SK-N-SH treated with all-trans-retinoic acid at 6 μM for 48 hours (cell line): ENCODE measurements around the gene KLHL40.

Experiments
- ATAC-seq: fragments of 200-7000 bp; cut with Tn5 transposase; 3 replicates; pipeline ENCODE4 v1.9.1; 2020; ENCODE audit warnings: mild to moderate bottlenecking, moderate library complexity
- ARNTL ChIP-seq: fragments of 450-650 bp; formaldehyde crosslinking; IDR thresholded peaks from 2 replicates; pipeline ENCODE4 v1.5.0; 2020; ENCODE audit warnings: low read depth, mild to moderate bottlenecking, moderate library complexity, borderline replicate concordance
- BACH2 ChIP-seq: fragments of 250-450 bp; sonication (Bioruptor Pico); IDR thresholded peaks from 2 replicates; pipeline ENCODE4 v1.9.0; 2021; ENCODE audit warnings: mild to moderate bottlenecking, borderline replicate concordance
- CREB5 ChIP-seq: fragments of 250-450 bp; sonication (Bioruptor Pico); IDR thresholded peaks from 2 replicates; pipeline ENCODE4 v1.5.1; 2020; ENCODE audit warnings: low read depth, mild to moderate bottlenecking, moderate library complexity
- CSDC2 ChIP-seq: fragments of 250-450 bp; sonication (Bioruptor Pico); IDR thresholded peaks from 2 replicates; pipeline ENCODE4 v1.5.0; 2020; ENCODE audit warnings: mild to moderate bottlenecking, moderate library complexity
- CSRNP3 ChIP-seq: fragments of 250-450 bp; sonication (Bioruptor Pico); IDR thresholded peaks from 2 replicates; pipeline ENCODE4 v1.5.1; 2021; ENCODE audit warnings: mild to moderate bottlenecking, moderate library complexity
- ESRRG ChIP-seq: fragments of 250-450 bp; sonication (Bioruptor Pico); IDR thresholded peaks from 2 replicates; pipeline ENCODE4 v1.6.1; 2021; ENCODE audit warnings: mild to moderate bottlenecking
- GLIS3 ChIP-seq: fragments of 250-450 bp; sonication (Bioruptor Pico); IDR thresholded peaks from 2 replicates; pipeline ENCODE4 v1.5.0; 2020; ENCODE audit warnings: mild to moderate bottlenecking, moderate library complexity
- ISL1 ChIP-seq: fragments of 250-450 bp; sonication (Bioruptor Pico); IDR thresholded peaks from 2 replicates; pipeline ENCODE4 v2.1.2; 2022; ENCODE audit warnings: mild to moderate bottlenecking, moderate library complexity
- OSR1 ChIP-seq: fragments of 250-450 bp; sonication (Bioruptor Pico); IDR thresholded peaks from 2 replicates; pipeline ENCODE4 v1.8.0; 2022; ENCODE audit warnings: moderate library complexity, mild to moderate bottlenecking, inconsistent platforms
- PATZ1 ChIP-seq: fragments of 250-450 bp; sonication (Bioruptor Pico); IDR thresholded peaks from 2 replicates; pipeline ENCODE4 v1.8.0; 2020; ENCODE audit warnings: mild to moderate bottlenecking, moderate library complexity, borderline replicate concordance
- POU6F1 ChIP-seq: fragments of 250-450 bp; sonication (Bioruptor Pico); IDR thresholded peaks from 2 replicates; pipeline ENCODE4 v1.8.0; 2021; ENCODE audit warnings: low read depth, mild to moderate bottlenecking, moderate library complexity, borderline replicate concordance
- PPARA ChIP-seq: fragments of 250-450 bp; sonication (Bioruptor Pico); IDR thresholded peaks from 2 replicates; pipeline ENCODE4 v1.5.0; 2020; ENCODE audit warnings: mild to moderate bottlenecking, borderline replicate concordance
- RARB ChIP-seq: fragments of 250-450 bp; sonication (Bioruptor Pico); IDR thresholded peaks from 2 replicates; pipeline ENCODE4 v1.8.0; 2021; ENCODE audit warnings: mild to moderate bottlenecking, moderate library complexity
- SNAI2 ChIP-seq: fragments of 250-450 bp; sonication (Bioruptor Pico); IDR thresholded peaks from 2 replicates; pipeline ENCODE4 v1.5.0; 2020; ENCODE audit warnings: mild to moderate bottlenecking, moderate library complexity
- TCF4 ChIP-seq: fragments of 250-450 bp; sonication (Bioruptor Pico); IDR thresholded peaks from 2 replicates; pipeline ENCODE4 v1.8.0; 2021; ENCODE audit warnings: mild to moderate bottlenecking, moderate library complexity, borderline replicate concordance
- TOX ChIP-seq: fragments of 250-450 bp; sonication (Bioruptor Pico); IDR thresholded peaks from 2 replicates; pipeline ENCODE4 v1.8.0; 2021; ENCODE audit warnings: mild to moderate bottlenecking, moderate library complexity, borderline replicate concordance
- TSHZ2 ChIP-seq: fragments of 250-450 bp; sonication (Bioruptor Pico); IDR thresholded peaks from 2 replicates; pipeline ENCODE4 v1.5.0; 2020; ENCODE audit warnings: mild to moderate bottlenecking, moderate library complexity
- ZC3H10 ChIP-seq: fragments of 250-450 bp; sonication (Bioruptor Pico); IDR thresholded peaks from 2 replicates; pipeline ENCODE4 v1.5.1; 2021; ENCODE audit warnings: mild to moderate bottlenecking, moderate library complexity
- ZFP3 ChIP-seq: fragments of 250-450 bp; sonication (Bioruptor Pico); IDR thresholded peaks from 2 replicates; pipeline ENCODE4 v1.5.0; 2020; ENCODE audit warnings: mild to moderate bottlenecking, moderate library complexity
- ZFP30 ChIP-seq: fragments of 450-650 bp; formaldehyde crosslinking; IDR thresholded peaks from 2 replicates; pipeline ENCODE4 v1.5.0; 2022; ENCODE audit warnings: mild to moderate bottlenecking, moderate library complexity
- ZNF565 ChIP-seq: fragments of 450-650 bp; formaldehyde crosslinking; conservative IDR thresholded peaks from 2 replicates; pipeline ENCODE4 v1.5.0; 2020; ENCODE audit warnings: low read depth, mild to moderate bottlenecking, moderate library complexity
- ZNF70 ChIP-seq: fragments of 450-650 bp; formaldehyde crosslinking; IDR thresholded peaks from 2 replicates; pipeline ENCODE4 v1.5.0; 2020; ENCODE audit warnings: mild to moderate bottlenecking, moderate library complexity
- ZNF8 ChIP-seq: fragments of 450-650 bp; formaldehyde crosslinking; IDR thresholded peaks from 2 replicates; pipeline ENCODE4 v1.5.0; 2020; ENCODE audit warnings: mild to moderate bottlenecking, moderate library complexity

Gene KLHL40

GRCh38 chr3:42682301-42683070, 2.9 kb upstream of the KLHL40 start:
- ATAC-seq, result no peak
- TF ChIP-seq ZNF70 (no peak), ZFP30 (CRISPR knock-in tag) (no peak), OSR1 (no peak), ZC3H10 (CRISPR knock-in tag) (no peak), ARNTL (CRISPR knock-in tag) (no peak), ZNF8 (CRISPR knock-in tag) (no peak), PATZ1 (no peak), PPARA (CRISPR knock-in tag) (no peak), CSRNP3 (CRISPR knock-in tag) (no peak), TOX (CRISPR knock-in tag) (no peak), TCF4 (CRISPR knock-in tag) (no peak), ZNF565 (CRISPR knock-in tag) (no peak), ESRRG (CRISPR knock-in tag) (no peak), GLIS3 (CRISPR knock-in tag) (no peak), CREB5 (CRISPR knock-in tag) (no peak), ISL1 (CRISPR knock-in tag) (no peak), BACH2 (CRISPR knock-in tag) (no peak), ZFP3 (CRISPR knock-in tag) (no peak), RARB (no peak), TSHZ2 (CRISPR knock-in tag) (no peak)

- no peak for TF ChIP-seq CSDC2 (CRISPR knock-in tag)
- TF ChIP-seq PPARA (CRISPR knock-in tag), result no peak
- TF ChIP-seq RARB, result no peak
- no peak for TF ChIP-seq ZNF70
- TF ChIP-seq ZFP30 (CRISPR knock-in tag), result no peak
- no peak for TF ChIP-seq TOX (CRISPR knock-in tag)
- no peak for TF ChIP-seq ZNF565 (CRISPR knock-in tag)
- TF ChIP-seq GLIS3 (CRISPR knock-in tag), result no peak
- TF ChIP-seq ZNF8 (CRISPR knock-in tag), result no peak
- TF ChIP-seq POU6F1 (CRISPR knock-in tag), result no peak
- no peak for TF ChIP-seq ZFP3 (CRISPR knock-in tag)
- no peak for TF ChIP-seq SNAI2 (CRISPR knock-in tag)
- no peak for TF ChIP-seq ESRRG (CRISPR knock-in tag)
- TF ChIP-seq CSRNP3 (CRISPR knock-in tag), result no peak
- no peak for TF ChIP-seq ARNTL (CRISPR knock-in tag)
- TF ChIP-seq TSHZ2 (CRISPR knock-in tag), result no peak
- no peak for TF ChIP-seq TCF4 (CRISPR knock-in tag)
- ATAC-seq, result peak; percentile 64
Observed at GRCh38 chr3:42683875-42684598, 1.3 kb upstream of the KLHL40 start.
